GM21529 (cell line): ENCODE results near the gene TTLL6.

Experiments
- ATAC-seq: cut with Tn5 transposase; IDR thresholded peaks from one replicate; pipeline ENCODE4 v1.9.1; 2021; ENCODE audit not compliant: unreplicated experiment

Gene TTLL6

DNA sequence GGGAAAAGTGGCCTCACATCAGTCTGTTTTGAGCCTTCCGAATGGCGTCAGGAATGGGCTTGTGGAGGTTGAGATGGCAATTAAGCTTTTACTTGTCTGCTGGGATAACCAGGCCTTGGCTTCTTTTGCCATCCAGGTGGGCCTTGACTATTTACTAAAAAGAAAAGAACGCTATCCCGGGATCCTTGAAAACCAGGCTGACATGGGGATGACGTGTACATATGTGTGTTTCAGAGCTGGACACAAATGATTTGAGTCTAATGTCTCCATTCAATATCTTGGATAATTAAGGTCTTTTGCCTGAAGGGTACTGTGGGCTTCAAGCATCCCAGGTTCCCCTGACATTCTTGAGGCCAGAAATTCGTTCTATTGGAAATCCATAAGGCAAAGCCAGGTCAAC, 55.9 kb downstream of the TTLL6 start:
- ATAC-seq = no peak

DNA sequence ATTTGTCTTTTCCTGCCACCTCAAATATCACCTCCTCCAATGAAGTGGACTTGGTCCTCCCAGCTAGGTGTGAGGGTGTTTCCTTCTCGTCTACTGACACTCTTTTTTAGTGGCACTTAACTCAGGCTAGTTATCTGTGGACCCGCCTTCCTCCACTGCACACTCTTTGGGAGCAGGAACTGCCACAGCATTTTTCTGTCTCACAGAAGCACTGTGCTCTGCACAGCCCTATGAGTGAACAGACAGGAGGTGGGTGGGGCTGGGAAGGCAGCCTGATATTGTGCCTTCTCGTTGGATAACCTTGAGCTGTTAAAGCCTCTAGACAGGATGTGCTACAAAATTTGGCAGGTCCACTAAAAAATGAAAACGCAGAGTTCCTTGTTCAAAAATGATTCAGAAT, 56.6 kb downstream of the TTLL6 start:
- no peak for ATAC-seq

DNA sequence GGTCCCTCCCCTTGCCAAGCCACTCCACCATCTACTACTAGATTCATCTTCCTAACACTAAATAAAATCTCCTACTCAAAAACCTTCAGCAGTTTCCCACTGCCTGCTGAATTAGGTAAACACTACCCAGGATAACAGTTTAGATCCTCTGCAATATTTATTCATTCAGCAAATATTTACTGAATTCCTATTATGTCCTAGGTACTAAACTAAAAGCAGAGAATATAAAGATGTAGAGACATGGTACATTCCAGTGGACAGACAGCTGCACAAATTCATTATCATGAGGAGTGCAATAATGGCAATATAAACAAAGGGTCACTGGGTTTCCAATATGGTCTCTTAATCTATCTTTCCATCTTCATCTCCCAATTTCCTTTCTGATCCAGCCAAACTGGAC, 57.7 kb downstream of the TTLL6 start:
- no peak for ATAC-seq

DNA sequence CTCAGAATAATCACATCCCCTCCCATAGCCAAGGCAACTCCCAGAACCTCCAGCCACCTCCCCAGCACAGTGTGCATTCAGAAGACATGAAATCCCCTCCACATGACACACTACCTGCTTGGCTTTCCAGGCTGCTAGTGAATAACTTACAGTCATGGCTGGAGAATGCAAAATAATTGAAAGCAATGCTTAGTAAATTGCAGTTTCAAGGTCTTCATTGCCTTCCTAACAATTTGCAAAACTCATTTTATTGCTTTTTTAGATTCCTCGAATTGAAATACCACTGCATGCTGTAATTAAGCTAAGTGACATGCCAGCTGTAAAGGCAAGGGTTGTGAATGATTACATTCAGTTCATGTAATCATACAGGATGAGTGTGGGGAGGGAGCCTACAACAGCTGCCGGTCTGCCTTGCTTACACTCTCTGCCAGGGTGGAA, 59.5 kb downstream of the TTLL6 start:
- ATAC-seq = no peak

DNA sequence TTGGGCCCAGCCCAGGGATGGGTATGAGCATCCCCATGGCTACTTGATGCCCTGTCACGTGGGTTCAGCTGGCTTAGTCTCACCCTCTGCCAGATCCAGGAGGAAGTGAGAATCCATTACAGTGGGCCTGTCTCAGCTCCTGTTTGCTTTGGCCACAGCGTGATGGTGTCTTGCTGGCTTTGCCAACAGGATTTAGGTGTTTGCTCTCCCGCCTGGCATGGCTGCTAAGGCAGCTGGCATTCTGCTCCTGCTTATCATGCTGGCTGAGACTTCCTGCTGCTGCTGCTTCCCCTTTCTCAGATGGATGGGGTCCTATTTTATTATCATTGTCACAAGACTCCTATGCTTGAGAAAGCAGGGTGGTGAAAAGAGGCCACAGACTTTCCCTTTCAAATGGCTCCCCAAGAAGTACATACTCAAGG, 60.2 kb downstream of the TTLL6 start:
- ATAC-seq = no peak

DNA sequence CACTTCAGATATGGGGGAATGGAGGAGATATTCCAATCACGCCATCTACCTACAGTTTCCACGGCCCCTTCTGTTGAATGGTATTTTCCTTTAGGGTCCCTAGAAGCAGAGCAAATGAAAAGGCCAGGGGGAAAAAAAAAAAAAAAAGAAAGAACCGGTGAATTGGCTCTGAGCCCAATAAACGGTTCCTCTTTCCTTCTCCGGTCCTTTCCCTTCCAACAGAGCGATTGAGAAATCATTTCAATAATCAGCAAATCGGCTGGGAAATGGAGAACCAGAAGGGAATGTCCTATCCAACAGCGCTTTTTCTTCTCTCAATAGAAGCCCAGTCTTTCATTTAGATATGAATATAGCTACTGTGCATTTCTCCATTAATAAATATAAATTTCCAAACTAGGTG, 61.7 kb downstream of the TTLL6 start:
- ATAC-seq = no peak

DNA sequence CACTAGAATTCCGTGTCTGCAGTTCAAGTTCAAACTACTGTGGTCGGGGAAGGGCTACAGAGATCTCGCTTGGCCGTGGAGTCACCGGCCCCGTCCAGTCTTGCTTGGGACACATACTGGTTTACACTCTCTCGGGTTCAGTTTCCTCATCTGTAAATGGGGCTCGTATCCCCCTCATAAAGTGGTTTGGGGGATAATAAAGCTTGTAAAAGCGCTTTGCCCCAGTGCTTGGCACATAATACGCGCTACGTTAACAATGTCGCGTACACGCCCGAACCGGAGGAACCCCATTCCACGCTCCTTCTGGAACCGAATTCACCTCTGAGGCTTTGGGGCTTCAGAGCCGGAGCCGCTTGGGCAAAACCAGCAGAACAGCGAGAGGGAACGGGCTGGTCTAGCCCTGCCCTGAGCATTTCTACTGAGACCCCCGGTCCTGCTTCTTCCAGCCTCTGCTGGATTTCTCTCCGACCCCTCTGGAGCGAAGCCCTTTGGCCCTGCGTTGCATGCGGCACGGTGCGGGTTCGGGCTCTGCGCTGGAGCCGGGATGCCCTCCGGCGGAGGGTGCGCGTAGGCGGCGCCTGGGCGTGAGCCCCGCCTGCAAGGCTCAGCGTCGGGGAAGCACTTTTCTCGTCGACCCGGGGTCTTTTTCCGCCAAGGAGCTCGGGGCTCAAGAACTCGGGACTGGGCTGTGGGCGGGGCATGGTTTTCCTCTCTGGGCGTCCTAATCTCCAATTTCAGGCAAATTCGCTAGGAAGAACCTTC, 62.3 kb downstream of the TTLL6 start:
- no peak for ATAC-seq

DNA sequence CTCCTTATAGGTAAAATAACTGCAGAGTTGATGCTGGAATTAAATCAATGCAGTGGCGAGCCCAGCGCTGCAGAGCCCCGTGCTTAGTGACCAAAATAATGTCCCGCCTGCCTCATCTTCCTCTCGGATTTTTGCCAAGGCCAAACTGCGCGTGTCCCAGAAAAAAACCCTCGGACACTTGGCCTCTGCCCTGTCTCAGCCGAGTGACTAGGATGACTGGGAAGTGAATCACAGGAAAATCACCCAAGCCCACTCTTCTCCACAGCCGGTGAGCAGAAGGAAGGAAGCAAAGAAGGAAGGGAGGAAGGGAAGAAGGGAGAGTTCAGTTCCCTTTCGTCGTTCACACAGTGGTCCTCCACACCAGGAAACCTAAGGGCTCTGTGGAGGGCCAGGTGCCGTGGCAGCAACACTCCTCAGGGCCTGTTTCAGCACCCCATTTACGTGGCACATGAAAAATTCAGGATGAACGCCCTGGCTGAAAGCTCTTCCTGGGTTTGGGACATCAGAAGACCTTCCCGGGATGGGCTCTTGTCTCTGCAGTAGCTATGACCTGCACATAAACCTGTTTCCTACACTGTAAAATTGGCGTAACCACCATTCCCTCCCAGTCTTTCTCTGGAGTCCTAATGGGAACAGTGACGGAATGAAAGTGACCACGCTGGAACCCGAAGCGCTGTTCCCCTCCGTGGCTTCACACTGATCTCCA, 63.1 kb downstream of the TTLL6 start:
- ATAC-seq = no peak

DNA sequence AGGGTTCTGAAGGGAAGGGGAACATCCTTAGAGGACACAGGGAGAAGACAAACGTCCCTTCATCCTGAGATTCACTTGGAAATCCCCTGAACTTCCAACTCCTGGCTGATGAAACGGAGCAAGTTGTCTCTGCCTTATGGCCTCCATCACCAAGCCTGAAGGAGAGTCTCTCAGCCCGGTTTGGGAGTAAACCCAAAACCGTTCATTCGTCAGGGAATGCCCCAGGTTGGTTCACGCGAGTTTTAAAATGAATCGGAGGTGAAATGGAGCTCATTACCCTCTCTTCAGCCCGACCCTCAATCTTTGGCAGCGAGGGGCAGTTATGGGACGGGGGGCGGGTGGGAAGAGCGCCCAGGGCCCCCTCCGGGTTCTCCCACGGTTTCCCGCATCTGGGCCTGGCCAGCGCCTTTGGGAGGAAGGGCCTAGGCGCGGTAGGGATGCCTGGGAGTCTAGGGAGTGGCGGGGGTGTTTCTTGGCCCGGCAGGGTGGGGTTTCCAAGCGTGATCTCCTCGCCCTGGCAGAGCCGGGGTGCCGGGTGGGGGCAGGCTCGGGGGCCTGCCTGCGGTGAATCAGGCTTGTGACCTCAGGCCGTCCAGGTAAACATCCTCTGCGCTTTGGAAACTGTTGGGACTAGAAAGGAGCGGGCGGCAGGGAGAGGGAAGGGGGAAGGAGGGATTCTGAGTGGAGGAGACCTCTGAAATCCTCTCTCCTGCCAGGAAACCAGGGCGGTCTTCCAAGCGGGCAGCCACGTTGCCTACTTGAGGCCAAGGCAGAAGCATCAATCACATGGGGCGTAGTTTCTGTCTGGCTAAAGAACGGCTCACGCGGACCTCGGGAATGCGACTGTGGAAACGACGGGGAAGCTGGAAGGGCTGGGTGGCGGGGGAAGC, 64.4 kb downstream of the TTLL6 start:
- ATAC-seq = no peak

DNA sequence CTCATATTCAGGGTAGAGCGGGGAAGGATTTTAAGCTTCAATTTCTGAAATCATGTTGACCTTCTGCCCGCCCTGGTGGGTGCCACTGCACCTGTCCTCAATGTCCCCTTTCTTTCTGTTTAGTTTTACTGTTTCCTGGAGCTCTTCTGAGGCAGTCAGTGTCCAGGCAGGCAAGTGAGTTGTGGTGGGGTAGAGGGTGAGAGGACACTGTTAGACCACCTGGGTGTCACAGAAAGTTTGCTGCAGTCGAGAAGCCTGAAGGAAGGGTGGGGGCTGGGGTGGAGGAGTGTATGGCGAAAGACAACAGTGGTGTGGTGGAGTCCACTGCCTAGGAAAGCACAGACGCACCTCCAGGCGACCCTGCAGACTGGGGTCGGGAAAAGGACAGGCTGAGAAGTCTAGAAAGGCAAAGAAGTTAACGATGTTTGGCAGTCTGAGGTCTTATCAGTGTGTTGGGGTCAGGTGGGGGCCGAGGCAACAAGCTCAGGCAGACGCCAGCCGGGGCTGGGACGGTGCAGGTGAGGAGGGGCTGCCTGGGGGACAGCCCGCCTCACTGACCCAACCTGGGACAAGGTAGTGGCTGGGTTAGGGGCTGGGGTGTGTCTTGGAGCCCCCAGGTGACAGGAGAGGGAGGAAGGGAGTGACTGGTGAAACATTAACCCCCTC, 65.2 kb downstream of the TTLL6 start:
- ATAC-seq = no peak

DNA sequence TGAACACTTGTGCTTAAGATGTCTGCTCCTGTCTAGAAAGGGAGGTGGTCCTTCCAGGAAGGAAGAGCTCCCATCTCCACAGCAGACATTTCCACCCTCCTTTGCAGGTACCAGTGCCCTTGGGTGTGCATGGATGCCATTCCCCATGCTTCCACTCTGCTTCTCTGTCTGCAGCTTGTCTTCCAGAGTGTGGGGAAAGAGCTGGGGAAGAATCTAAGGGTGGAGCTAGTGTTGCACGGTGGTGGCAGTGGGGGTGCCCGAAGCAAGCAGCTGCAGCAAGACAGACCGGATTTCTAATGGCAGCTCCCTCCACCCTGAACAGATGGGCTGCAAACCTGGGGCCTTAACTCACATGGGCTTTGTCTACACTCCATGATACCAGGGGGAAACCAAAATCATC, 65.9 kb downstream of the TTLL6 start:
- ATAC-seq = no peak

DNA sequence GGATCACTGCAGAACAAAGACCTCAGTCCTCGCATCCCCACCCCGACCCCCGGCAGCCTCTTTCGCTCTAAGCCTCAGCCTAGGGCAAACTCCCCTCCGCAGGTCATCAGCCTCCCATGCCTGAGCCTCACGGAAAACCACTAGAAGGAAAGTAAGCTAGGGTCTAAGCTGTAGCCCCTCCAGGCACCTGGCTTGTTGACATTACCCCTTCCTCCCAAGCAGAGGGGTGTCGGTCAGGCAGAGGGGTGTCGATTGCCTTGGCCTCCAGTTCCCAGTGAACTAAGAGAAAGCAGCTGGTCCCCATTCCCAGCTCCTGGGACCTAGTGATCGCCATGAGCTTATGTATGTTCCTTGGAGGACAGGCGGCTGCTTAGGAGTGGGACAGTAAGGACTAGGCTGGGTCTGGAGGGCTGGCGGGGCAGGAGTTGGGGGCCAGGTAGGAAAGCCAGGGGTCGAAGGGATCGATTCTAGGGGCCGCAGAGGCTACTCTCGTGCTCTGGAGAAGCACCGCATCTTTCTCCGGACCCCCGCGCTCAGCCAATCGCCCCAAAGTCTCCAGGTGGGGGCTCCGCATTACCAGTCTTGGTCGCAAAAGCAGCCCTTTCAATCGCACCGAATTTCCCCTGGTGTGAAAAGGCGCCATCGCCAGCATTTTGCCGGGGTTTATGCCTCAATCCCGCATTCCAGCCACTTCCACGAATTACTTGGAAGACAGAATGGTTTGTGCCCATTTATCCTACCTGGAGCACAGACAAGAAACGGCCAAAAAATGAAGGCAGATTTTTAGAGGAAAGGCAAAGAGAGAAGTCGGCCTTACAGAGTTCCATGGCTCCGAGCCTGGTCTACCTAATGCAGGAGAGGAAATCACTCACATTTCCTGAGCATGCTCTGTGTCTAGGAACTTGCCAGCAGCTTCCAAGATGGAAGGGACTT, 67.1 kb downstream of the TTLL6 start:
- no peak for ATAC-seq

DNA sequence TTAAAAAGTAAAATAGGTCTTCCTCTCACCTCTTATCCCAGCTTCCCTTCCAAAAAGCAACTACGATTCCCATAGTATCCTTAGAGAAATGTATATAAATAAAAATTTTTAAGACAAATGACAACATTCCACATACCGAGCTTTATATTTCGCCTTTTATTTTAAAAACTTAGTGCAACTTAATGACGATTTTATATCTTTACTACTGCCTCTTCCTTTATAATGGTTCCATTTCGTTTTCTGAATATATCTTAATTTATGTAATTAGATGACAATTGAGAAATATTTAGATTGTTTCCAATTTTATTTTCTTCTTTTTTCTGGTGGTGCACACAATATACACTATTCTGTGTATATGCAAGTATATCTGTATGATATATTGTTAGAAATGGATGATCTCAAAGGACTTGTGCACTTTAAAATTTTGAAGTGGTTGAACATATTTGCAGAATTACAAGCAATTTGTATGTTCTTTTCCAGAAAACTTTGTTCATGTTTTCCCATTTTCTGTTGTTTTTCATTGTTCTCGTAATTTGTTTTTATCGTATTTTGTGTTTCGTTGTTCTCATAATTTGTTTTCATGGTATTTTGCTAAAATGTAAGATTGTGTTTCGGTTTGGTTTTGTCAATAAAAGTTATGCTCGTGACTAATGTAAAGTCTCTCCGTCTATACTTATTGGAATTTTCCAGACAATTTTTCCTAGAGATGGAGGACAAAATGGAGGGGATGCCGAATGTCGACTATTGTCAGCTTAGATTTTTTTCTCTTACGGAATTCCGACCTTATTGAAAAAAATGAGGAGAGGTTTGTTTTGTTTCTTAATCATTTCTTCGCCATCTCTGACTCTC, 68.1 kb downstream of the TTLL6 start:
- no peak for ATAC-seq

DNA sequence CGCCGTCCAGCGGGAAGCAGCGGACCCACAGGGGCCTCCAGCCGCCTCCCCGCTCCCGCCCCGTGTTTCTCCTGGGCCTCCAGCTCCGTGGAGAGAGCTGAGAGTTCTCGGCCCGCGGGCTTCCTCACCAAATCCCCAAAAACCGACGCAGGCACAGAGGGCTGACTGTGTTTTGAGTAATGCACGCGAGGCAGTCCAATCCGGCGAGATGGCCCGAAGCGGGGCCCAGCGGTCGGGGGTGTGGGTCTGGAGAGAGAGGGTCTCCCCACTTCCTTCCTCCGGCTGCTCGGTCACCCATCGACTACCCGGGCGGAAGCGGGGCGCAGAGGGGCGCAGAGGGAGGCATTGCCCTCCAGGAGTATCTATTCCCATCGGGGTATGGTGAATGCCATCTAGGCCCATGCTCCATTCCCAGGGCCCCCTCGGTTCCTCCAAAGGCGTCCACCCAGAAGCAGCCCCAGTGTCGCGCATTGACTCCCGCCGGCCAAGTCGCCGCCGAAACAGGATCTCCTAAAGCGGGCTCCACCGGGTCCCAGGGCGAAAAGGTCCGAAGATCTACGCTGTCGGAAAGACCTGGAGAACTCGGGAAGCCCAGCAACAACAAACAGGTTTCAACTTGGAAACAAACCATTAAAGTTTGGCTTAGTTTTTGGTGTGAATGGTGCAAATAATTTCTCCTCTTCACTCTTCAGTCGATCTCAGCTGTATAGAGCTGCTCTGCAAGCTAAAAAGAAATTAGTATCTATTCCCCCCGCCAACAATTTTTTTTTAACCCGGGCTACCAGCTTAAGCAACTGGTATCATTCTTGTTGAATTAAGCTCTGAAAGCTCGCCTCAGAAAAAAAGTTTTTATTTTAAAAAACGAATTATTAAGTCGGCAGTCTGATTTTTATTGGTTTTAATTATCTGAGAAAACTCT, 69.3 kb downstream of the TTLL6 start:
- no peak for ATAC-seq

DNA sequence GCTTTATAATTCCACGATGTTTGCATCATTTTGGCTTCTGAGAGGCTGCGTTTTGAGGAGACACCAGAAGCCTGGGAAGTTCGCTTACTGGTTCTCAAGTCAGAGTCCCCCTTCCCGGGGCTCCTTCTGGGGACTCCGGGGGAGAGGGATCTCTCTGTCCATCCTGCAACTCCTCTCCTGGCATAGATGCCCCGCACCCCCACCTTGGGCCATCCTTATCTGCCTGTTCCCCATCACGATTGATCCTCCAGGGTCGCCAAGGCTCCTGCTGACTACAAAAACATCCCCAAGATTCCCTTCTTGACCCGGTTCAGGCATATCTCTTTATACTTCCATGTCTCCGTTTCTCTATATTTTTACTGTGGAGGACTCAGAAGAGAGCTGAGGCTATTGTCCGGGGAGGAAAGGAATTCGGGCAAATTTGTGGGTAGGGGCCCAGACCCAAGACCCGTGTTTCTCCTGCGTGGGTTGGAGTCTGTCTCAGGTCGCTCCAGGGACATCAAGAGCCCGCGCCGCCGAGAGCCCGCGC, 70.0 kb downstream of the TTLL6 start:
- ATAC-seq = no peak

DNA sequence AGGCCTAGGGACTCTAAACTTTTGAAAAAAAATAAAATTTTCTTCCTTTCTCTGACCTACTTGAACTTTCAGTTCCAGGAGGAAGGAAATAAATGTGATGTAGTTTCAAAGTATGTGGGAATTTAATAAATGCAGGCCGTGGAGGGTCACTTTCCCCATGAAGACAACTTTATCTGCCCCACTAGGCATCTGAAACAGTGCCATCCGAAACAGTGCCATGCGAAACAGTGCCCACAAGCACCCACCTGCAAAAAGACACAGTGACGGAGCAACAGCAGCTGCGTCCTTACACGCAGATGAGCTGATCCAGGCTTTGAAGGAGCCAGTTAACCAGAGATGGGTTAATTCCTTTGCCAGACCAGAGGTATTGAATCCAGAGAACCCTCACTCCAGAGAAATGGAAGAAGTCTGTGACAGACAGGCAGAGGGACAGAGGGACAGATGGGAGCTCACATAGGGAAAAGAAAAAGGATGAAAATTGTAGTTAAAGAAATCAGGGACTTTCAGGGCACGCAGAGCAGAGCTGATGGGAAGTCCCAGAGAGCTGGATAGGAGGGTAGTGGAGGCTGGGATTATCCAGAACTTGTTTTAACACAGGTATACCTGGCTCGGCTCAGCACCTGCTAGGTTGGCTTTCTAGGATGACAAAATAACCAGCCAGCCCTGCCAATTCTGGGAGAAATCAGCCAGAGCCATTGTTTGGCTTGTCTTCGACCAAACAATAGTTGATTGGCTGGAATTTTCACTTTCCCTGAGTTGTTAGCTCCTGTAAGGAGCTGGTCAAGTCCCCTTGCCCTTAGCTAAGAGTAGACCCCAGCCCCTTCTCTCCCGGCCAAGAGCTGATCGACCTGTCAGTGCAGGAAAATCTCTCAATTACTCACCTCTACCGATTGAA, 71.4 kb downstream of the TTLL6 start:
- ATAC-seq = no peak

DNA sequence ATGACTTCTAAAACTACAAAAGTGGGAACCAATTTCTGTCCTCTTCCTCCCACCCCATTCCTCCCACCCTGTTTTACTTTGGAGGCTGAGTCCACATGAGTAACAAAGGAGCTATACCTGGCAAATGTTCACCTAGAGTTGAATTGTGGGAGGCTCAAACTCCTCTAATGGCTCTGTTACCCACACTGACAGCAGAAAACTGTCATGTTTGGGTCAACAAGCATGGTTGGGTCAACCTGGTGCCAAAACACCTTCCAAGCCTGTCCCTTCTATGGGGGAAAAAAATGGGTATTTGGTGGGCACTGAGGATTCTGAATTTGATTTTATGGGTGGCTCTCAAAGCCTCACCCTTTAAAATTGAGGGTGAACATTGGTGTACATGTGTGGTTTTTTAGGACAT, 76.5 kb downstream of the TTLL6 start:
- no peak for ATAC-seq
